ENCODE measurements around the gene PEBP1. TPM values are rescaled to one million over a fixed set of nuclear protein-coding genes. Genes with fewer than 3 reads are reported as not detected.

PEBP1 gene
- total RNA-seq, 1 experiment from 2014 or later = 320 TPM

DNA sequence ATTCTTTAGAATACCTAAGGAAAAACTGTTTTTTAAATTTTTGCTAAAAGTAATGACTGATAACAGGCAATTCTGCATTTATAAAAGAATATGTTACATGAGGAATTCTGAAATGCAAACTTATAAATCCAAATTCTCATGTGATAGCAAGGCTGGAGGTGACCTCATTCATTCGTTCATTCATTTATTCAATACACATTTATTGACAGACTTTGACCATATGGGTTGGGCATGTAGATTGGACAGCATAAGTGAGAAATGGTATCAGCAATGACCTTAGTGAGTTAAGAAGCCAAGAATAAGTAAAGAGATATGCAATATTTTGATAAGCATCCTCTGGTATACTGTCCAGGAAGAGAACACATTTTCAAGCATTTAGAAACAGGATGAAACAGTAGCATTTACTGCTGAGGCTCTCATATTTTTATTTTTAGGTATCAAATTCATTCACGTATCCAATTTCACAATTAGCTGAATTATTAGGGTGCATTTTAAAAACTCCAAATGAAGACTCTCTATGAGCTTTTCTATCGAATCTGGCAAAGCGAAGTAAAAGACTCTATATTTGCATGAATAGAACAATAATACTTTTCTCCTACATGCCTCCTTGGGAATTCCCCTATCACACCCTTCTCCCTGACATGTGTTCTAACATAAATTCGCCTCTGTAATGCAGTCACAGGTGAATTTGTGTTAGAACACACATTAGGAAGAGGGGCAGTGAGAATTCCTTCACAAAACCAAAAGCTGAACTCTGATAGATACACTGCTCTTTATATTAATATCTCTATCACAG, 49.9 kb downstream of the PEBP1 start:
- Histone ChIP-seq H4K20me1 (ENCODE audit: control insufficient read depth, insufficient read depth, insufficient read length) (no peaks in the 10 kb centered on the region), H3K9me3 (ENCODE audit: control insufficient read depth, low read depth, low read length) (no peaks in the 10 kb centered on the region), H3K27me3 (ENCODE audit: insufficient read depth, low read length) (no peaks in the 10 kb centered on the region), H3K9ac (ENCODE audit: extremely low read depth, insufficient read length, low read length) (no peak overlapping the region), H2BK15ac (ENCODE audit: low read depth, low read length) (no peak overlapping the region), H2BK20ac (ENCODE audit: low read depth, low read length, poor library complexity, severe bottlenecking) (no peak overlapping the region), H3K79me2 (ENCODE audit: insufficient read depth, low read length) (no peaks in the 10 kb centered on the region), H2BK120ac (ENCODE audit: low read depth, low read length, poor library complexity, severe bottlenecking) (no peak overlapping the region), H3K14ac (ENCODE audit: insufficient read depth, low read length) (no peak overlapping the region), H3K18ac (ENCODE audit: insufficient read length, low read depth, low read length) (no peak overlapping the region), H3K56ac (ENCODE audit: insufficient read length, low read depth, low read length) (no peak overlapping the region), H3K23me2 (ENCODE audit: insufficient read length, low read depth, low read length, poor library complexity, severe bottlenecking) (no peaks in the 10 kb centered on the region), H3K4ac (ENCODE audit: low read depth, low read length) (no peak overlapping the region), H3K27ac (ENCODE audit: insufficient read length, low read depth, low read length) (no peak overlapping the region), H2AK5ac (ENCODE audit: insufficient read length, low read length) (no peak overlapping the region), H4K8ac (replicated peaks; ENCODE audit: insufficient read length, low read depth, low read length) (no peak overlapping the region), H3K4me2 (ENCODE audit: insufficient read depth, insufficient read length, low read length) (no peak overlapping the region), H4K5ac (ENCODE audit: insufficient read length, low read depth, low read length) (no peak overlapping the region), H3K23ac (ENCODE audit: insufficient read length, low read depth, low read length) (no peak overlapping the region), H2BK12ac (ENCODE audit: insufficient read length, low read depth, low read length) (no peak overlapping the region), H4K91ac (ENCODE audit: insufficient read length, low read depth, low read length) (no peak overlapping the region), H2AFZ (ENCODE audit: low read length) (no peak overlapping the region), H2BK5ac (ENCODE audit: insufficient read length, low read length) (no peak overlapping the region), H3T11ph (ENCODE audit: low read length) (no peak overlapping the region), H3K79me1 (ENCODE audit: insufficient read depth, low read depth, low read length, poor library complexity, severe bottlenecking) (no peaks in the 10 kb centered on the region), H3K4me1 (ENCODE audit: insufficient read depth, low read length) (no peaks in the 10 kb centered on the region)
- no peak overlapping the region for H3K4me3 Mint-ChIP-seq
- no peaks in the 10 kb centered on the region for H3K27me3 Mint-ChIP-seq (ENCODE audit: low read depth)
- no peak overlapping the region for H3K27ac Mint-ChIP-seq
- DNase-seq = no peak
- H3K9me3 Mint-ChIP-seq = no peaks in the 10 kb centered on the region; a peak in 1 of 5 replicates
- no CpG with 5 or more reads among the region's 5 CpGs for WGBS (ENCODE audit: extremely low coverage, insufficient read length, low lambda C conversion rate)
- peaks cover 11 to 25% of the 10 kb centered on the region in 2 experiments for H3K4me1 Mint-ChIP-seq
- TF ChIP-seq, protein P1, sequence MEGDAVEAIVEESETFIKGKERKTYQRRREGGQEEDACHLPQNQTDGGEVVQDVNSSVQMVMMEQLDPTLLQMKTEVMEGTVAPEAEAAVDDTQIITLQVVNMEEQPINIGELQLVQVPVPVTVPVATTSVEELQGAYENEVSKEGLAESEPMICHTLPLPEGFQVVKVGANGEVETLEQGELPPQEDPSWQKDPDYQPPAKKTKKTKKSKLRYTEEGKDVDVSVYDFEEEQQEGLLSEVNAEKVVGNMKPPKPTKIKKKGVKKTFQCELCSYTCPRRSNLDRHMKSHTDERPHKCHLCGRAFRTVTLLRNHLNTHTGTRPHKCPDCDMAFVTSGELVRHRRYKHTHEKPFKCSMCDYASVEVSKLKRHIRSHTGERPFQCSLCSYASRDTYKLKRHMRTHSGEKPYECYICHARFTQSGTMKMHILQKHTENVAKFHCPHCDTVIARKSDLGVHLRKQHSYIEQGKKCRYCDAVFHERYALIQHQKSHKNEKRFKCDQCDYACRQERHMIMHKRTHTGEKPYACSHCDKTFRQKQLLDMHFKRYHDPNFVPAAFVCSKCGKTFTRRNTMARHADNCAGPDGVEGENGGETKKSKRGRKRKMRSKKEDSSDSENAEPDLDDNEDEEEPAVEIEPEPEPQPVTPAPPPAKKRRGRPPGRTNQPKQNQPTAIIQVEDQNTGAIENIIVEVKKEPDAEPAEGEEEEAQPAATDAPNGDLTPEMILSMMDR (conservative IDR thresholded peaks at IDR 0.05) = no peak
- H3K36me3 Mint-ChIP-seq (ENCODE audit: insufficient read depth in 1 of 3, low read depth in 3 of 3) = no peaks in the 10 kb centered on the region
